ENCODE results near the gene PCSK6.

Gene PCSK6

DNA sequence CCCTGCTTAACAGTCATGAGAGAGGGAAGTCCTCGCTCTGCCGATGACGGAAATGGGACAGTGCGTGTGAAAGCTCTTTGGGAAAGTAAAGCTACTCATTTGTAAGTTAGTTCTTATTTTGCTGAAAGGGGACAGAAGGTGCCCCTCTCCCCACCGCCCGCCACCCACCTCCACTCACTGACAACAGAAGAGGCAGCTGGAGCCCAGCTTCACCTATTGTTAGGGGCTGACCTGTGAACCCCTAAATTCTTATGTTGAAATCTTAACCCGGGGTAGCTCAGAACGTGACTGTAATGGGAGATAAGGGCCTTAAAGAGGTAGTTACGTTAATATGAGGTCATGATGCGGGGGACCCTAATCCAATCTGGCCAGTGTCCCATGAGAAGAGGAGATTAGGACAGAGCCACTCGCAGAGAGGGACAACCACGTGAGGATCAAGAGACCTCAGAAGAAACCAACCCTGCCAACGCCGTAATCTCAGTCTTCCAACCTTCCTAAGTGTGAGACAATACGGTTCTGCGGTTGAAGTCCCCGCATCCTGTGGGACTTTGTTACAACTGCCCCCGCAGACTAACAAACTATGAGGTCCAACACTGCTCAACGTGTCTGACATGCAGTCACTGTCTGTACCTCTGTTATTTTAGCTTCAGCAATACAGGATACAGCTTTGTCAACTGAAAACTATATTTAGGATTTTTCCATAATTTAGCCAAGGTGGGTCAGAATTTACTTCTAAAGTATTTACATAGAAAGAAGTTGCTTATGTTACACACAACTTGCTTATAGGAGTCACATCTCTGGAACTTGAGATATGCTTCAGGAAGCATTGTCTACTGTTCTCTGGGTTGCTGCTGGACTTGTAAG is 51.7 kb downstream of the PCSK6 start:
- Histone ChIP-seq H3K4me2 (ENCODE audit: insufficient read depth, low read length, poor library complexity, severe bottlenecking) (no peak overlapping the region), H2AFZ (ENCODE audit: low read length) (peak overlapping the region; percentile 46), H2BK5ac (ENCODE audit: low read length) (no peak overlapping the region), H3K23ac (ENCODE audit: low read depth, low read length, poor library complexity) (no peak overlapping the region), H3K27me3 (ENCODE audit: control insufficient read depth in 3 of 3, insufficient read depth in 3 of 3, low read depth in 1 of 3, low read length in 3 of 3) (no peaks in the 10 kb centered on the region), H3K4ac (ENCODE audit: low read length) (no peak overlapping the region), H3K14ac (ENCODE audit: low read length) (no peak overlapping the region), H3K36me3 (replicated peaks in 1 of 2; ENCODE audit: control insufficient read depth in 2 of 2, insufficient read depth in 2 of 2, low read length in 2 of 2) (peaks cover 0 to 7% of the 10 kb centered on the region in 2 donors), H4K8ac (ENCODE audit: low read depth, low read length) (no peak overlapping the region), H2BK12ac (ENCODE audit: low read length) (no peak overlapping the region), H3K79me1 (ENCODE audit: low read depth, low read length) (no peaks in the 10 kb centered on the region), H3K9ac (ENCODE audit: low read depth, low read length, poor library complexity) (no peak overlapping the region), H4K91ac (ENCODE audit: low read depth, low read length, poor library complexity) (no peak overlapping the region), H2BK15ac (ENCODE audit: low read length) (no peak overlapping the region), H3K4me1 (ENCODE audit: control insufficient read depth in 2 of 2, insufficient read depth in 1 of 2, low read depth in 1 of 2, low read length in 2 of 2) (peaks cover 8 to 11% of the 10 kb centered on the region in 2 donors), H3K18ac (ENCODE audit: low read length) (peak overlapping the region; percentile 22), H3K4me3 (ENCODE audit: low read length in 2 of 2) (no peak overlapping the region), H3K27ac (replicated peaks; ENCODE audit: low read length) (no peak overlapping the region), H2BK120ac (ENCODE audit: low read depth, low read length) (no peak overlapping the region), H3K9me3 (replicated peaks in 1 of 2; ENCODE audit: control insufficient read depth in 2 of 2, insufficient read depth in 1 of 2, low read depth in 1 of 2, low read length in 2 of 2) (peaks cover 0 to 12% of the 10 kb centered on the region in 2 donors), H2AK5ac (ENCODE audit: low read depth, low read length) (no peak overlapping the region)
- no CpG with 5 or more reads among the region's 19 CpGs for WGBS, 2 donors (ENCODE audit: extremely low coverage in 2 of 2, insufficient read length in 2 of 2, insufficient replicate concordance in 1 of 2)
- no peak for DNase-seq (ENCODE audit: low spot score)

DNA sequence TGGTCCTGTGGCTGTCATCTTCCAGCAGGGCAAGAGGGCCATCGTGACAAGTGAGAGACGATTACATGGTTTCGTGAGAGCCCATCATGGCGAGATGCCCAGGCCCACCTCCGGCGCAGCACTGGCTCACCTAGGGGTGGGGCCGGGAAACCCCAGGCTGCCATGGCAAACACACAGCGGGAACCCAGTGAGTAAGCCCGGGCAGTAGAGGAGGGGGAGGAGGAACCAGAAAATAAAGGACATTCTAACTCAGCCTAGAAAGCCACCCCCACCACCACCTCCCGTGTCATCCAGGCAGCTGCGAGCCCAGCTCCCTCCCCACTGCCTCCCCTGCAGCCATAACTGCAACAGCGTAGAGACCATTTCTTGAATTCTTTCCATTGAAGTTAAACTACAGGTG is 52.3 kb downstream of the PCSK6 start:
- H3K9me3 ChIP-seq (replicated peaks in 1 of 2; ENCODE audit: control insufficient read depth in 2 of 2, insufficient read depth in 1 of 2, low read depth in 1 of 2, low read length in 2 of 2), result peaks cover 0 to 12% of the 10 kb centered on the region in 2 donors
- no peak overlapping the region for H2AK5ac ChIP-seq (ENCODE audit: low read depth, low read length)
- no peak overlapping the region for H2BK5ac ChIP-seq (ENCODE audit: low read length)
- no peak overlapping the region for H3K4ac ChIP-seq (ENCODE audit: low read length)
- peaks cover 0 to 4% of the 10 kb centered on the region in 2 donors for H3K36me3 ChIP-seq (replicated peaks in 1 of 2; ENCODE audit: control insufficient read depth in 2 of 2, insufficient read depth in 2 of 2, low read length in 2 of 2)
- H3K4me1 ChIP-seq (ENCODE audit: control insufficient read depth in 2 of 2, insufficient read depth in 1 of 2, low read depth in 1 of 2, low read length in 2 of 2), result peaks cover 8 to 11% of the 10 kb centered on the region in 2 donors
- no peak overlapping the region for H4K91ac ChIP-seq (ENCODE audit: low read depth, low read length, poor library complexity)
- H3K4me3 ChIP-seq (ENCODE audit: low read length in 2 of 2), result no peak overlapping the region
- peak overlapping the region; percentile 46 for H2AFZ ChIP-seq (ENCODE audit: low read length)
- H2BK15ac ChIP-seq (ENCODE audit: low read length), result no peak overlapping the region
- peak overlapping the region; percentile 29 for H3K23ac ChIP-seq (ENCODE audit: low read depth, low read length, poor library complexity)
- no peak overlapping the region for H3K9ac ChIP-seq (ENCODE audit: low read depth, low read length, poor library complexity)
- DNase-seq (ENCODE audit: low spot score), result no peak
- no peak overlapping the region for H3K14ac ChIP-seq (ENCODE audit: low read length)
- no peak overlapping the region for H3K4me2 ChIP-seq (ENCODE audit: insufficient read depth, low read length, poor library complexity, severe bottlenecking)
- peak overlapping the region; percentile 44 for H3K18ac ChIP-seq (ENCODE audit: low read length)
- H4K8ac ChIP-seq (ENCODE audit: low read depth, low read length), result no peak overlapping the region
- no CpG with 5 or more reads among the region's 12 CpGs for WGBS, 2 donors (ENCODE audit: extremely low coverage in 2 of 2, insufficient read length in 2 of 2, insufficient replicate concordance in 1 of 2)
- H3K27me3 ChIP-seq (ENCODE audit: control insufficient read depth in 3 of 3, insufficient read depth in 3 of 3, low read depth in 1 of 3, low read length in 3 of 3), result no peaks in the 10 kb centered on the region
- H3K27ac ChIP-seq (replicated peaks; ENCODE audit: low read length), result no peak overlapping the region
- H3K79me1 ChIP-seq (ENCODE audit: low read depth, low read length), result no peaks in the 10 kb centered on the region
- H2BK120ac ChIP-seq (ENCODE audit: low read depth, low read length), result no peak overlapping the region
- no peak overlapping the region for H2BK12ac ChIP-seq (ENCODE audit: low read length)

DNA sequence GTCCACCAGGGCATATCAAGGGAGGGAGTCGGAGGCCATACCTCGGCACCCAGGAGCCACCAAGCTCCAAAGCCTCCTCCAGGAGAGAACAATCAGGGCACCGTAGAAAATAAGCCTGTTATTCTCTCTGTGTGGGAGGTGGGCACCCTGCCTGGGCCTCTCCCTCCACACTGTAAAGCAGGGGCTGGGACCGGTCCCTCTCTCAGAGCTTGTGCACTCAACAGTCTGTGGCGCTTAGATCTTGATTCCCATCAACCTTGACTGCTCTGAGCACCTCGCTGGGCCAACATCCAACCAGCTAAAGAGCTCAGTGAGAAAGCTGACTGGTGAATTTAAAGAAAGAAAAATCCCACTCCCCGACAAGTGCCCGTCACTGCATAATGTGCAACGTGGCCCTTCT is 53.0 kb downstream of the PCSK6 start:
- peak overlapping the region; percentile 1 for H2BK15ac ChIP-seq (ENCODE audit: low read length)
- no peak overlapping the region for H2BK120ac ChIP-seq (ENCODE audit: low read depth, low read length)
- H2AFZ ChIP-seq (ENCODE audit: low read length), result no peak overlapping the region
- H3K4me3 ChIP-seq (ENCODE audit: low read length in 2 of 2), result no peak overlapping the region
- no peaks in the 10 kb centered on the region for H3K27me3 ChIP-seq (ENCODE audit: control insufficient read depth in 3 of 3, insufficient read depth in 3 of 3, low read depth in 1 of 3, low read length in 3 of 3)
- no CpG with 5 or more reads among the region's 9 CpGs for WGBS, 2 donors (ENCODE audit: extremely low coverage in 2 of 2, insufficient read length in 2 of 2, insufficient replicate concordance in 1 of 2)
- no peak overlapping the region for H2AK5ac ChIP-seq (ENCODE audit: low read depth, low read length)
- H3K23ac ChIP-seq (ENCODE audit: low read depth, low read length, poor library complexity), result no peak overlapping the region
- H3K4me2 ChIP-seq (ENCODE audit: insufficient read depth, low read length, poor library complexity, severe bottlenecking), result no peak overlapping the region
- no peak overlapping the region for H2BK5ac ChIP-seq (ENCODE audit: low read length)
- DNase-seq (ENCODE audit: low spot score), result no peak
- peak overlapping the region; percentile 86 for H3K18ac ChIP-seq (ENCODE audit: low read length)
- H3K4ac ChIP-seq (ENCODE audit: low read length), result no peak overlapping the region
- H3K9ac ChIP-seq (ENCODE audit: low read depth, low read length, poor library complexity), result no peak overlapping the region
- H3K36me3 ChIP-seq (replicated peaks in 1 of 2; ENCODE audit: control insufficient read depth in 2 of 2, insufficient read depth in 2 of 2, low read length in 2 of 2), result peaks cover 0 to 7% of the 10 kb centered on the region in 2 donors
- H3K27ac ChIP-seq (replicated peaks; ENCODE audit: low read length), result no peak overlapping the region
- H3K14ac ChIP-seq (ENCODE audit: low read length), result no peak overlapping the region
- peaks cover 7 to 11% of the 10 kb centered on the region in 2 donors for H3K4me1 ChIP-seq (ENCODE audit: control insufficient read depth in 2 of 2, insufficient read depth in 1 of 2, low read depth in 1 of 2, low read length in 2 of 2)
- no peak overlapping the region for H2BK12ac ChIP-seq (ENCODE audit: low read length)
- peaks cover 0 to 12% of the 10 kb centered on the region in 2 donors for H3K9me3 ChIP-seq (replicated peaks in 1 of 2; ENCODE audit: control insufficient read depth in 2 of 2, insufficient read depth in 1 of 2, low read depth in 1 of 2, low read length in 2 of 2)
- no peak overlapping the region for H4K8ac ChIP-seq (ENCODE audit: low read depth, low read length)
- H3K79me1 ChIP-seq (ENCODE audit: low read depth, low read length), result no peaks in the 10 kb centered on the region
- H4K91ac ChIP-seq (ENCODE audit: low read depth, low read length, poor library complexity), result no peak overlapping the region

DNA sequence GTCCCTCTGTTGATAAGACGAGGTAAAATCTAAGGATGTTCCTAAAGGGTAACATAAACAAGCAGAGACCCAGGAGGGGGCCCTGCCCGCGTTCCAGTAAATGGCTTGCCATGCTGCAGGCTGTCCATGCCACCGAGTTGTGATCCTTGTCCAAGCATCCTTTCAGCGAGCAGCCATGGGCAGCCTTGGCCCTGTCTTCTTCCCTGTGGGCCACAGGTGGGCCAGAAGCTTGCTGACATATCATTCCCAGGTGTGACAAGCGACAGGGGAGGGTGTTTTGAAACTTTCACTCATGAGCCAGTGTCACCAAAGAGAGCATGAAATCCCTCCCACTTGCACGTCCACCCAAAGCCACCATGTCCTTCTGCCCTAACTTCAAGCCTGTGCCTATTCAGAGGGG is 53.7 kb downstream of the PCSK6 start:
- Histone ChIP-seq H2BK12ac (ENCODE audit: low read length) (no peak overlapping the region), H4K91ac (ENCODE audit: low read depth, low read length, poor library complexity) (no peak overlapping the region), H3K4me1 (ENCODE audit: control insufficient read depth in 2 of 2, insufficient read depth in 1 of 2, low read depth in 1 of 2, low read length in 2 of 2) (peaks cover 5 to 11% of the 10 kb centered on the region in 2 donors), H3K4me3 (ENCODE audit: low read length in 2 of 2) (no peak overlapping the region), H3K18ac (ENCODE audit: low read length) (no peak overlapping the region), H3K23ac (ENCODE audit: low read depth, low read length, poor library complexity) (no peak overlapping the region), H3K36me3 (replicated peaks in 1 of 2; ENCODE audit: control insufficient read depth in 2 of 2, insufficient read depth in 2 of 2, low read length in 2 of 2) (peaks cover 0 to 8% of the 10 kb centered on the region in 2 donors), H2BK5ac (ENCODE audit: low read length) (no peak overlapping the region), H2BK15ac (ENCODE audit: low read length) (no peak overlapping the region), H2AFZ (ENCODE audit: low read length) (no peak overlapping the region), H3K4me2 (ENCODE audit: insufficient read depth, low read length, poor library complexity, severe bottlenecking) (no peak overlapping the region), H4K8ac (ENCODE audit: low read depth, low read length) (no peak overlapping the region), H3K9me3 (replicated peaks in 1 of 2; ENCODE audit: control insufficient read depth in 2 of 2, insufficient read depth in 1 of 2, low read depth in 1 of 2, low read length in 2 of 2) (peaks cover 0 to 12% of the 10 kb centered on the region in 2 donors), H3K4ac (ENCODE audit: low read length) (no peak overlapping the region), H3K79me1 (ENCODE audit: low read depth, low read length) (no peaks in the 10 kb centered on the region), H2BK120ac (ENCODE audit: low read depth, low read length) (no peak overlapping the region), H3K27me3 (ENCODE audit: control insufficient read depth in 3 of 3, insufficient read depth in 3 of 3, low read depth in 1 of 3, low read length in 3 of 3) (no peaks in the 10 kb centered on the region), H3K14ac (ENCODE audit: low read length) (no peak overlapping the region), H2AK5ac (ENCODE audit: low read depth, low read length) (no peak overlapping the region), H3K9ac (ENCODE audit: low read depth, low read length, poor library complexity) (no peak overlapping the region), H3K27ac (replicated peaks; ENCODE audit: low read length) (no peak overlapping the region)
- DNase-seq (ENCODE audit: low spot score), result no peak
- WGBS, 2 donors (ENCODE audit: extremely low coverage in 2 of 2, insufficient read length in 2 of 2, insufficient replicate concordance in 1 of 2), result no CpG with 5 or more reads among the region's 7 CpGs
